SHP77 (cell line): Measurements from ENCODE around the gene ADCYAP1R1.

Experiments
- DNase-seq, 2 experiments: peaks; one replicate each; lab custom pipeline; 2025; lab: John Stamatoyannopoulos, UW

ADCYAP1R1 gene

DNA sequence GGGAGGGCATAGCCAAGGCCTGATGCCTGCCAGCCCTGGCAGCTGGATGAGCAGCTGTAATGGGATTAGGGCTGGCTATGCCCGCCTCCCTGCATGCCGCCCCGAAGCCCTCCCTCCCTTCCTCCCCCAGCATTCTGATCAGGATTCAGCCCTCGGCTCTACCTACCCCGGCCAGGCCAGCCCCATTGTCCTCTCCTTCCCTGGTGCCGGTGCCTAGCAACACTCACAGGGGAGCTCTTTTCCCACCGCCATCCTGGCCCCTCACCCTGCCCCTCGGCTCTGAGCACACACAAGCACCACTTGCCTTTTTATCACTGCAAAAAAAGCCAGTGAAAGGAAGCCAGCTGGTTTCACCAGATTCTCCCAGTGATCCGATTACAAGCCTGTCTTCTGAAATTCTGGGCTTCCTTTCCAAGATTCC, 9.0 kb upstream of the ADCYAP1R1 start:
- DNase-seq = no peak

DNA sequence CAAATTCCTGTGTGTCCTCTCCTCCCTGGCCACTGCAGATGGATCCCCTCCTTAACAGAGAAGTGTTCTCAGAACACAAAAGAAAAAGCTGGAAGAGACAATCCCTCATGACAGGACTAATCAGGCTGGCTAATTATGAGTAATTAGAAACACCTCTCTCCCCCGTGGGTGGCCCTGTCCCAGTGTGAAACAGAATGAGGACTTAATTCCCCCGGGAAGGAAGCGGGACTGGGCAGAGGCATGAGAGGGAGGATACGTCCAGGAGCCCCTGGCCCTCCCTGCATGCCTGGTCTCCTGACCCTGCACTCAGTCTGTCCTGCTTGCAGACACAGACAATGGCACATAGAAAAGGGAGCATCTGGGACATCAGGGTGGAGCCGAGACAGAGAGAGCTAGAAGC, 7.6 kb upstream of the ADCYAP1R1 start:
- DNase-seq = no peak

DNA sequence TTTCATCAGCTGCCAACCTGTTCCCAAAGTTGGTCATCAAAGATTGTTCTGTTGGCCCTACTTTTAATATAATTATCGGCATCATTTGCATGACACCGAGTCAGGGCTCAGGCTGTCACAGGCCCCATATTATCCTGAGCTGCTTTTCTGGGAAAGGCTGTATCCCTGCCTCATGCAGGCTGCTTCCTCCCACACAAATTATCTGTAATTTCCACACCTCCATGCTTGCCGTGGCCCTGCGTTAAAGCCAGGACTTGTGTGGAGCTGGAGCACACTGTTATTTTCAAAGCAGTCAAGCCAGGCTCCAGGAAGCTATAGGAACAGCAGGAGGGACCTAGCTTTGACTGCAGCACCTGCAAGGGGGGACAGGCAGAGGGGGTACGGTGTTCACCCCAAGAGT, 5.4 kb upstream of the ADCYAP1R1 start:
- no peak for DNase-seq

DNA sequence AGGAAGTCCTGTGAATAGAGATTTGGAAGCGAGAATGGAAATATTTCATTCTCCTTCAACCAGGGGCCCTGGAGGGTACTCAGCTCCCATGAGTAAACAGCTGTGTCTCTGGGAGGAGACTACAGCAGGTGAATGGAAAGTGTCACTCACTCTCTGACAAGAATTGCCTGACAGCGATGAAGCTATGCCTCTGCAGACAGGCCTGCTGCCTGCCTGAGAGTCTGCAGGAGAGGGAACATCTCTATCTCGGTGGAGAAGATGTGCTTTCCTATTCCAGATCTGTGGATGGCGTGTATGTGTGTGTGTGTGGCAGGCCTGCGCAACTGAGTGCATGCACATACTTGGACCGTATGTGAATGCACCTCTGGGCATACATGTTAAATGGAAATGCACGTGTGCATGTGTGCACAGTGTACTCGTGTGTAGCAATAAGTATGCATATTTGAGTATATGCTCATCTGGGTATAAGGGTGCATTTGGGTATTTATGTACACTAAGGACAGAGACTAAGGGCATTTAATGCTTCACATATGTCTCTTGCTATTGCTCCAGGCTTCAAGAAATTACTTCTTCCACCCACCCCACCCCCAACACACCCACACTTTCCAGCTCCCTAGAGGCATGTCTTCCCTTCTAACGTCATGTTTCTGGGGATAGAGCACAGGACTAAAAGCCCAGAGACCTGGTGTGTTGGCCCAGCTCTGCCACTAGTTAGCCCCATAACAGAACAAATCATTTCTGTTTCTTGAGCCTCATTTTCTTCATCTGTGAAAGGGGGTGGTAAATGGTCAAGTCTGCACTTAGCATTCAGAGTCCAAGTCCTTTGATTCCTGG, 4.6 kb upstream of the ADCYAP1R1 start:
- no peak for DNase-seq

DNA sequence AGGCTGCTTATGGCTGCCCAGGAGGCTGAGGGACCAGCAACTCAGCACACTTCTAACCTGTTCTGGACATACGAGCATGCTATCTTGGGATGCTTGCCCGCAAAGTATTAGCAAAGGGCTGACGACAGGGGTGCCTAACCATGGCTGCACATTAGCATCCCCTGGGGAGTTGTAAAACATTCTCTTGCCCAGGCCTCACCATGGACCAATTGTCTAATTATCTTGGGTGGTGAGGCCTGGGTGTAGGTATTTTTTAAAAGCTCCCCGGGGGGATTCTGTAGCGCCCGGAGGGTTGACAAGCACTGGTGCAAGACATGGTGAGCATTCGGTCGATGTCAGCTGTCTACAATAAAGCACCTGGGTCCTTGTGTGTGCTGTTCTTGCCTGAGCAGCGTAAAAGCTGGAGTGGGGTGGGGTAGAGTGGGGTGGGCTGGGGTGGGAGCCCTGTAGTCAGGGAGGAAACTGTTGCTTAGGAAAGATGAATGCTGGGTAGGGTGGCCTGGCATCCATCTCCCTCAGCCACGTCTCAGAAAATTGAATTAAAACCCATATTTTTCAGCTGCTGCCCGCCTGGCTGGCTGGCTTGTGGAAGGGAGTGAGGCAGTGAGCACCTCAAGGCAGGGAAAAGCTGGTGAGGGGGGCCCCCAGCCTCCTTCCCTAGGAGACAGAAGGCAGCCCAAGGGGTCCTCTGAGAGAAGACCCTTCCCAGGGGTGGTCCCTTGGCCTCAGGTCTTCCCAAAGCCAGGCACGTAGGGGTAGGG, 2.9 kb upstream of the ADCYAP1R1 start:
- DNase-seq = no peak

DNA sequence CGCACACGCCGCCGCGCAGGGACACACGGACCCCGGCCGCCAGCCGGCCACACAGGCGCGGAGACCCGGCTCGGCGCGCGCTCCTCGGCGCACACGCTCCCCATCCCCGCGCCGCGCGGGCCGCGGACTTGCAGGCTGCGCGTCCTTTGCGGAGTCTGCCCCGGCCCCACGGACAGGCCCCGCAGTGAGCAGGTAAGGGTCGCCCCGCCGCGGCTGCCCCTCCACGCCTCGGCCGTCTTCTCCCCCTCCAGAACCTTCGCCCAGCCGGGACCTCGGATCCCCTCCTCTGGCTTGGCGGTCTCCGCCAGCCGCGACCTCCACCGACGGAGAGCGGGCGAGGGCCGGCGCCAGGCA, 356 bp downstream of the ADCYAP1R1 start:
- DNase-seq = no peak

DNA sequence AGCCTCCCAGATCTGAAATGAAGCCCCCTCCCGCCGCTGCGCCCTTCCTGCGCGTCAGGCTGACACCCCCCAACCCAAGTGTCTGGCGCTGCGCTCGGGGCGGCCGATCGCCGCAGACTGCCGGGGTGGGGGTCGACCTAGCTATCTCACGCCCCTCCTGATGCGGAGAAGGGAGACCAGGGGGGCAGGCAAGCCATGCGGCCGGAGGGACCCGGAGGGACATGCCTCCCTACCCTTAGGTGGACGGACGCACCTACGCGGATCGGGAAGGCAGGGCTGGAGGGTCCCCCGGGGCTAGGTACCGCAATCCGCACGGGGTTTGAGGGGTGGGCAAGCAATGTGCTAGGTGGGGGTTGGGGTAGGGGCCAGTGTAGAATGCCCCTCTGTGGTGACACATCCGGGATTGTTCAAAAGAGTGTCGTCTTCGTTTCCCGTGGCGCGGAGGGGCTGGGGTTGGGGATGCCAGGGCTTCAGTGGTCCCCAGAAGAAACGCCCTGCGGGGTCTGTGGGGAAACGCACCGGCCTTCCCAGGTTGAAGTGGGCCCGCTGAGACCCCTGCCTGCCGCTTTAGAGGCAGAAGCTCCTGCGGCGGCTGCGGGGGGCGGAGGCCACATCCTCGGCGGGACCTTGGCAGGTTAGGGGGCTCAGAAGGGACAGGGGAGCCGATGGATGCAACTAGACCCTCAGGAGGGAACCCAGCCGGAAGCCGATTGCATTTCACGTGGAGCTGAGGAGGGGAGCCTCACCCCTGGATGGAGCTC, 913 bp downstream of the ADCYAP1R1 start:
- DNase-seq = no peak

DNA sequence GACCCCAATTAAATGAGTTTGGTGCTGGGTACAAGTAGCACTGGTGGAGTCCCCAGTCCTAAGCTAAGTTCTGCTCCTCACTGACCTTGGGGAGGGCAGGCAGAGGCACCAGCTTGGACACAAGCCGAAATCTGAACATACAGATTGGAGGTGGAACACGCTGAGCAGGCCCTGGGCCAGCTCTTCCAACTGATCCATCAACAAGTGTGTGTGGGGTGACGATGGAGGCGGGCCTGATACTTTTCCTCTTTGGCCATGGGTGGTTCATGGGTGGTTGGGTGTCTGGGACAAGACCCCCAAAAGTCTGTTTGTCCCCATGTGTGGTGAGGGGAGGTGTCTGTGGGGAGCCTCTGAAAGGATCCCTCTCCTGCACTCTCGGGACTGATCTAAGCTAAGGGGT, 1.9 kb downstream of the ADCYAP1R1 start:
- DNase-seq = no peak

DNA sequence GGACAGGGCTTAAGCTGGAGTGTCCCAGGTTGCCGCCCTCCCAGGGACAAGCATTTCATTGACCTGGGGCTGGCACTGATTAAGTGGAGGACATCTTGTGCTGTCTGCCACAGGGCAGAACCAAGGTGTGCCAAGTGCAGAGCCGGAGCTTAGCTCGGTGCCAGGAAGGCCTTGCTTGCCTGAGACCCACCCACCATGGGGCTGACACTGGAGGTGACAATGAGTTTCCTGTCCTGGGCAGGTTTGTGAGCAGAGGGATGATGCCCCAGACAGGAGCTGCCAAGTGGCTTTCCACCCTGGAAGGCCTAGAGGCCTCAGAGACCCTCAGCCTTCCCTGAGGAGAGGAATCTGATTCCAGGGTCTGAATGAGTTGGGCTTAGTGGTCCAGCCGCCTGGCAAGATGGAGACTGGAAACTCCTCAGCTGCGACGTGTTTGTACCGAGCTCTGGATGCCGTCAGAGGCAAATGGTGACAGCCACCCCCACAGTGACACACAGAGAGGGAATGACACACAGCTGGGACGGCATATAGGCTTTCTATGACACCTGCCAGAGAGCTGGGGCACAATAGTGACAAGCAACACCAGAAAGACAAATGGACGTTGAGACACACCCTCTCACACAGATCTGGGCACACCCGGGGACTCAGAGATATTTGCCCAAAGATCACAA, 2.6 kb downstream of the ADCYAP1R1 start:
- no peak for DNase-seq

DNA sequence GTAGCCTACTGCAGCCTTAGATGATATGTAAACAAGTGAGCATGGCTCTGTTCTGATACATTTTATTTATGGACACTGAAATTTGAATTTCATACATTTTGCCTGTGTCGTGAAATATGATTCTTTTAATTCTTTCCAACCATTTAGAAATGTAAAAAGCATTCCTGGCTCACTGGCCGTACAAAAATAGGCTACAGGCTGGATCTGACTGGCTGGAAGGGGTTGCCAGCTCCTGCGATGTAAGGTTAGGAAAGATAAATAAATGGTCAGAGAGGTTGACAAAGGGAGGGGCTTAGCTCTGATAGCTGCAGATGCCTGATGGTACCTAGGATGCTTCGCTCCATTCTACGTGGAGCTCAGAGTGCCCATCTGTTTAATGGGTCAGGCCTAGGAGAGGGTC, 3.4 kb downstream of the ADCYAP1R1 start:
- no peak for DNase-seq

DNA sequence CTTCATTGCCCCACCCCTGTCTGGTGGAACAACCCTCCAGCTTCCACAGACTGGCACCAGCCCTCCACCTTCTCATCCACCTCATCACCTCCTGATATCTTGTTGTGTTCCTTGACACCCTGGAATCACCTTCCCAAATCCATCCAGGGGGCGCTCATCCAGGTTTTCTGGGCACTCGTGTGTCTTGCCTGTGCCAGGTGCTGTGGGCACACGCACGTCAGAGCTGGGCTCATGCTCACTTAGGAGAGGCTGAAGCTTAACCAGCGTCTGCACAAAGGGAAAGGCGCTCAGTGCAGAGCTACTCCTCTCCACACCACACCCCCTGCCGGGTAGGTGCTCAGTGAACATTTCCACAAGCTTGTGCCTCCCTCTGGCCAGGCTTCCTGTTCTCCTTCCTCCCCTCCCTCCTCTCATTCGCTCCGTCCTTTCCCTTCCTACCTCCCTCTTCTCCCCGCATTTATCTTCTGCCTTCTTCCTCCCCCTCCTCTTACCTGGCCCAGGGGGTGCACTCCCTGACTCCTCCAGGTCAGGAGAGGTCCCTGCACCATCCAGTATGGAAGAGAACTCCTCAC, 4.8 kb downstream of the ADCYAP1R1 start:
- peak in 1 of 2 experiments; percentile 48 for DNase-seq

DNA sequence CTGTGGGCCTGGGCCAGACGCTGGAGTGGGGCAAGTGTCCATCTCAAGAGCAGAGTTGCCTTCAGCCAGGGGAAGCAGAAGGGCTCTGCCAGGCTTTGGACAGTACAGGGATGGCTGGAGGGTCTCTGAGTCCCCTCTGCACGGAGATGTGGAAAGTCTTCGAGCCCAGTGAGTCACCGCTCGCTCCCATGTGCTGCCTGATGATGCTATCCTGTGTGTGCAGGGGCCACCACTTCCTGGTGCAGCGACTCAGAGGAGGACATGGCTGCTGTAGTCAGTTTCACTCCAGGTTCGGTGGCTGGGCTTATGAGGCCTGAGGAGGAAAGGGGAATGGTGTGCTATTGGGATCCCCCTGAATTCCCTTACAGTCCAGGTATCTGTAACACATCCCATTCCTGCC, 6.0 kb downstream of the ADCYAP1R1 start:
- DNase-seq = no peak

DNA sequence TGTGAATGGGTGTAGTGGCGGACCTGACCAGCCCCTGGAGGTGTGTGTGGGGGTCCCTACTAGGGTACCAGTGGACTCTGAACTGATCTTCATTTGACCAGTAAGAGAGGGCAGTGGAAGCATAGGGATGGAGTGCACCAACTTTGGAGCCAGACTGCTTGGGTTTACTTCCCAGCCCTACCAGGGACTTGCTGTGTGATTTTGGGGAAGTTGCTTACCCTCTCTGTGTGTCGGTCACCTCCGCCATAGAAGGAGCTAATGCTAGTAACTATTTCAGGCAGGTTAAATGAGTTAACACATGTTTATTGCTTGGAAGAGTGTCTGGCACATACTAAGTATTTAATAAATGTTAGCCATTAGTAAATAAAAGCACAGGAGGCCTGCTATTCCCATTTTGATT, 6.6 kb downstream of the ADCYAP1R1 start:
- no peak for DNase-seq

DNA sequence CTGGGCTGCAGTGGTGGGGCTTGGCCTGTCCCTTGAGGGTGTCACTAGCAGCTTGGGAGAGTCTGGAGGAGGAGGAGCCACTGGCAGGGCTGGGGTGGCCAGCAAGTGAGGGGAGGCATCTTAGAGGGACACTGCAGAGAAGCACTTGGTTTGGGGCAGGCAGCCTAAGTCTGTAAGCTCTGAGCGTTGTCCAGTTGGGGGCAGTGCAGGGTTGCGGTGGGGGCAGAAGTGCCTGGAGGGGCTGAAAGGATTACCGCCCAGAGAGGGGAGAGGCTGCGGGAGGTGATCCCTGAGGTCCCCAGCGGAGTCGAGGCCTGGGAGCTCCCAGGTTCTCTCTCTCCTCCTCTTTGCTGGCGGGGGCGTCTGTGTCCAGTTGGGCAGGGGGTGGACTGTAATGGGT, 7.4 kb downstream of the ADCYAP1R1 start:
- DNase-seq = no peak

DNA sequence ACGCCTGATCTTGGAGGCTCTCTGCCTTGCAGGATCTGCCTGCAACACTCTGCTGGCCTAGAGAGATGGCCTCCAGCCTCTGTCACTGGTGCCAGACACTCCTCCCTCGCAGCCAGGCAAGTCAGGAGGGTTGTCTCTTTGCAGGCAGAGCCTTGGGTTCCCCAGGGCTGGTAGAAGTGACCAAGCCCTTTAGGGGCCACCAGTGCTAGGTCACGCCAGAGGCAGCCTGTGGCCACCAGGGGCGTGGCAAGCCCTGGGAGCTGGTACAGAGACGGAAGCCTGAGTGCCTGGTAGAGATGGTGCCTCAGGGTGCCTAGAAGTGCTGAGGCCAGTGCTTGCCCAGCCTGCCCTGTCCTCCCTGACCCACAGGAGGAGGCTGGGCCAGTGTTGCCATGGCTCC, 9.1 kb downstream of the ADCYAP1R1 start:
- DNase-seq = no peak

DNA sequence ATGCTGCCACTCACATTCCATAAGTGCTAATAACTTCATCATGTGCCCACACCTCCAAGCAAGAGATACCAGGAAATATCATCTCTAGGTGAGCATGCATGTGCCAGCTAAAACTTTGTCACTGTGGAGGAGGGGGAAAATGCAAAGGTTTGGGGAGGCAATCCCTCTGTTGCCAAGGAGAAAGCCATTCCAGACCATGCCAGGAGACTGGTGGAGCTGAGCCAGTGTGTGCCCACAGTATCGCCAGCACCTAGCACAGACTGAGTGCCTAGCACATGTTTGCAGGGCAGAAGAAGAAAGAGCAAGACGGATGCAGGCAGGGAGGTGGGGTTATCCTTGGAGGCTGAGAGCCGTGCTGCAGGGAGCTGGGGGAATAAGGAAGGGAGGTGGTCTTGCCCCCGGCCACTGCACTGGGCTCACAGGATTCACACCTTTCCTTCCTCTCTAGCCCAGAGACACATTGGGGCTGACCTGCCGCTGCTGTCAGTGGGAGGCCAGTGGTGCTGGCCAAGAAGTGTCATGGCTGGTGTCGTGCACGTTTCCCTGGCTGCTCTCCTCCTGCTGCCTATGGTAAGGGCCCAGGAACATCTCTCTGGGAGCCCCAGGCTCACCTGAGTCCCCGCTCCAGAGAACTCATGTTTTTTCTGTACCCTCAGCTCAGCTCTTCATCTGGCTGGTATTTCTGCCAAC, 10.8 kb downstream of the ADCYAP1R1 start:
- no peak for DNase-seq

DNA sequence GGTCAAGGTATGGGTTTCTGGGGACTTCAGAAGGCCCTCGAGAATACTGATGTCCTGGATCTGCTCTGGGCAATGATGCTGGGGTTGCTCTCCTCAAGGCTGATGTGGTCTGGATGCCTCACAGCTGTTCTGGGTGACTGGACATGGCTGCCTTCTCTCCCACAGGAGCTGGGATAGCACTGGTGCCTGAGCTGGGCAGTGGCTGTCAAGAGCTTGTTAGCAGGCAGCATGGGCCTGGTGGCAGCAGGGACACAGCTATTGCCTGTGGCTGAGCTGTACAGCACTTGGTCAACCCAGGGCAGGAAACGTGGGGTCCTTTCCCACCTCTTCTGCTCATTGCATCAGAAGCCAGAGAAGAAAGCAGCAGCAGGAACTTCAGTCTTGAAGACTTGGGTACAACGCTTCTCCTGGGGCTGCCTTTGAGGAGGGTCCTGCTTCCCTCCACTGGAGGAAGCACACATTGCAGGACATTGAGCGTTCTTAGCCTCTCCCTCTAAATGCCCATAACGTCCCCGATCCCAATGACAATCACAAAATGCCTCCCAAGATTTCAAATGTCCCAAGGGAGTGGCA, 13.0 kb downstream of the ADCYAP1R1 start:
- DNase-seq = no peak

DNA sequence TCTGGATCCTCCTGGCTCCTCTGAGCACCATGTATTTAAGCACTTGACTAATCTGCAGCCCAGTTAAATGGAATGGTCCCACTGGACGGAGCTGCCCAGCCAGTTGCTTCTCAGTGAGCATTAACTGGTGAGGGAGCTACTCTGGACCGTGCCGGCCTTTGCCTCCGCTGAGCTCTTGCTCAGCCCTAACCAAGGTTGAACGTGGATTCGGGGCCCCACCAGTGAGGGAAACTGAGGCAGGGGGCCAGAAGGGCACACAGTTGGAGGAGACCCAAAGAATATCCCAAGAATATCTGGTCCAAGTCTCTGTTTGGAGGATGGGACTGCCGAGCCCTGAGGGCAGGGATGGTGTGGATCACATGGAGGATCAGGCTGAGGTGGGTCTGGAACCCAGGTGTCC, 13.7 kb downstream of the ADCYAP1R1 start:
- no peak for DNase-seq

DNA sequence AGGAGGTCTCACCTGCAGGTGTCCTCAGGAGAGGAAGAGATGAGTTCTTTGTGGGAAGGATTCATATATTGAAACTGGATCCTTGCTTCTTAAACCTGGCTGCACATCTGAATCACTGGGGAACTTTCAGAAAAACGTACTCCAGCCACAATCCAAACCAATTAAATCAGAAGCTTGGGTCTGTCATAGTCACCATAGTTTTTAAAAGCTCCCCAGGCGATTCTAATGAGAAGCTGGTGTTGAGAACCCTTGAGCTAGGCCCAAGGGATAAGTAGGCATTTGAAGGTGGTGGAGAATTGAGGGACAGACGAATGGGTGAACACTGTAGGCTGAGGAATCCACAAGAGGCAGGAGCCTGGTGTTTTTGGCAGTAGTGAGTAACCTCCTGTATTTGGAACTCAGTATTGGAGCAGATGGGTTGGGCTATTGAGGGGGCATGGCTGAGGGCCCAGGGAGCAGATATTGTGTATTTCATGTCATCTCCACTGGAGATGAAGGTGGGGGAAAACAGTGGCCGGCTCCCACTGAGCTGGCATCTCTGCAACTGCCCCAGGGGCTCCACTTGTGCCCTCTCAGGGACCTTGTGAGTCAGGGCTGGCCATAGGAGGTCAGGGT, 14.5 kb downstream of the ADCYAP1R1 start:
- no peak for DNase-seq

DNA sequence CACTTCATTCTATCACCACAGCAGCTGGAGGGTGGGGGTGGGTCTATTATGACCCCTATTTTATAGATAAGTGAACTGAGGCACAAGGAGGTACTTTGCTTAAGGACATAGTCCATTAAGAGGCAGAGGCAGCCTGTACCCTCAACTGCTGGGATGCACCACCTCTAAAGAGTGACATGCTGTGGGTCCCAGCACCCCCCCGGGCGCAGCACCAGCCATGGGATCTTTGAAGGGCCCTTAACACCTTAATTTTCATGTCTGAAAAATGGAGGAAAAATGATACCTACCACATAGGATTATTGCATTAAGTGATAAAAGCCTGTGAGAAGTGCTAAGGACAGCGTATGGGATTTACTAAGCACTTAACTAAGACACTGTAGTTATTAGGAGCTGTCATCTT, 15.4 kb downstream of the ADCYAP1R1 start:
- no peak for DNase-seq
